Neural crest cell (in vitro differentiated cells): Measurements from ENCODE around the gene SGMS1. TPM values are rescaled to one million over a fixed set of nuclear protein-coding genes. Genes with fewer than 3 reads are reported as not detected.
A peak's percentile ranks its signal among the peaks of the same experiment; 100 is the strongest.
"Not testable (repeated sequence)": the region's sequence is repeated elsewhere in the genome, so short reads cannot be mapped to it uniquely, and the experiment has no call there.

Experiments
- DNase-seq: peaks from one replicate; pipeline ENCODE4 v3.0.0; 2021; ENCODE audit warnings: low read depth, mixed read lengths, low spot score
- H3K27ac Mint-ChIP-seq: one replicate; pipeline ENCODE4 v1.8.0; 2021; ENCODE audit warnings: mild to moderate bottlenecking, mixed read lengths; ENCODE audit not compliant: unreplicated experiment
- H3K27me3 Mint-ChIP-seq: 2 replicates; pipeline ENCODE4 v1.8.0; 2021; ENCODE audit warnings: low read depth, mild to moderate bottlenecking, mixed read lengths
- H3K36me3 Mint-ChIP-seq: 2 replicates; pipeline ENCODE4 v1.8.0; 2021; ENCODE audit warnings: low read depth, mild to moderate bottlenecking, mixed read lengths
- H3K4me1 Mint-ChIP-seq: 2 replicates; pipeline ENCODE4 v1.8.0; 2021; ENCODE audit warnings: mixed read lengths
- H3K4me3 Mint-ChIP-seq: one replicate; pipeline ENCODE4 v1.8.0; 2021; ENCODE audit warnings: mild to moderate bottlenecking, mixed read lengths
- H3K9me3 Mint-ChIP-seq: 2 replicates; pipeline ENCODE4 v1.8.0; 2021; ENCODE audit warnings: mixed read lengths
- long read RNA-seq: library from polyadenylated mRNA; unstranded; transcript quantifications from one replicate; pipeline ENCODE4 v2.0.0, GENCODE V29; 2020
- total RNA-seq: library from RNA; stranded (reverse); gene quantifications from 2 replicates; pipeline ENCODE4 v1.2.1, GENCODE V29; 2021
- TF ChIP-seq, protein P1 (sequence below): fragments of 200-600 bp; sonication (generic); conservative IDR thresholded peaks from 2 replicates; pipeline ENCODE4 v1.5.0; 2021; ENCODE audit warnings: antibody characterized with exemption, mild to moderate bottlenecking

SGMS1 gene
- 14.2 and 14.4 TPM in 2 replicates for total RNA-seq
- long read RNA-seq, transcript SGMS1-202 (11 exons, 3,744 nt): major isoform, 6 of 12 reads
- long read RNA-seq, partial matches to known transcripts: 3 of 12 reads
- long read RNA-seq, other reads (novel, unspliced or antisense): 2 of 12 reads

DNA sequence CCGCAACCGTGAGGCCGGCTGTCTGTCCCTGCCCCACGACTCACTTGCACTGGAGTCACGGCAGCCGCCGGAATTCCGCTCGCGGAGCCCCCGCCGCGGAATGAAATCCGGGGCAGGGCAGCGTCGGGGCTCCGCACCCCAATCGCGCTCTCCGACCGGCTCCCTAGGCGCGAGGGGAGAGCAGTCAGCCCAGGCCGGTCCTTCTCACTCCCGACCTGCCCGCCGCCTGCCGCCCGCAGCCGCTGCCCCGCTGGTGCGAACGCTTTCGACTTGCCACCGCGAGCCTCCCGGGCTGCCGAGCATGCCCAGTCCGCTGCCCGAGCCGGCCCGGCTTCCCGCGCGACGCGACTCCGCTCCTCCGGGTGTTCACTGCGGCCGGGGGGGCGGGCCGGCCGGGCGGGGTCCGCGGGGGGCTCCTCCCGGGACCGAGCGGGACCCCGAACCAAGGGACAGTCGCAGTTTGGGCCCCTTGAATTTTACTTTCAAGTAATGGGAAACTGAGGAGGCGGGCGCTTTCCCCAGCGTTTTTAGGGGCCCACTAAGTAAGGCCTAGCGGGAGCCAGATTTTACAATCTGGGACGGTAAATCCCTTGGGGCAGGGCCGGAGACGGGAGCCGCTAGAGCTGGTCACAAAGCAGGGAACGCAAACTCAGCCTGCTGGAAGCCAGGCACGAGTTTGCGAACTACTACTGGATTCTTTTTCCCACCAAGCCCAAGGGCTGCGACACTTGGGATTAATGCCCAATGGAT, at the start of gene SGMS1:
TSS of gene SGMS1 (minus strand) at position 294 of the 750 bp plus-strand sequence. CDS start 279,842 bp downstream, outside the sequence.
- Mint-ChIP-seq H3K36me3 (no peaks in the 10 kb centered on the region), H3K4me1 (peaks cover 31% of the 10 kb centered on the region), H3K27ac (peak within 1 kb of the TSS; percentile 99), H3K4me3 (peak within 1 kb of the TSS; percentile 97), H3K27me3 (peaks cover 2% of the 10 kb centered on the region), H3K9me3 (no peaks in the 10 kb centered on the region)
- TF ChIP-seq, protein P1, sequence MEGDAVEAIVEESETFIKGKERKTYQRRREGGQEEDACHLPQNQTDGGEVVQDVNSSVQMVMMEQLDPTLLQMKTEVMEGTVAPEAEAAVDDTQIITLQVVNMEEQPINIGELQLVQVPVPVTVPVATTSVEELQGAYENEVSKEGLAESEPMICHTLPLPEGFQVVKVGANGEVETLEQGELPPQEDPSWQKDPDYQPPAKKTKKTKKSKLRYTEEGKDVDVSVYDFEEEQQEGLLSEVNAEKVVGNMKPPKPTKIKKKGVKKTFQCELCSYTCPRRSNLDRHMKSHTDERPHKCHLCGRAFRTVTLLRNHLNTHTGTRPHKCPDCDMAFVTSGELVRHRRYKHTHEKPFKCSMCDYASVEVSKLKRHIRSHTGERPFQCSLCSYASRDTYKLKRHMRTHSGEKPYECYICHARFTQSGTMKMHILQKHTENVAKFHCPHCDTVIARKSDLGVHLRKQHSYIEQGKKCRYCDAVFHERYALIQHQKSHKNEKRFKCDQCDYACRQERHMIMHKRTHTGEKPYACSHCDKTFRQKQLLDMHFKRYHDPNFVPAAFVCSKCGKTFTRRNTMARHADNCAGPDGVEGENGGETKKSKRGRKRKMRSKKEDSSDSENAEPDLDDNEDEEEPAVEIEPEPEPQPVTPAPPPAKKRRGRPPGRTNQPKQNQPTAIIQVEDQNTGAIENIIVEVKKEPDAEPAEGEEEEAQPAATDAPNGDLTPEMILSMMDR: no peak
- peak; percentile 67 for DNase-seq

DNA sequence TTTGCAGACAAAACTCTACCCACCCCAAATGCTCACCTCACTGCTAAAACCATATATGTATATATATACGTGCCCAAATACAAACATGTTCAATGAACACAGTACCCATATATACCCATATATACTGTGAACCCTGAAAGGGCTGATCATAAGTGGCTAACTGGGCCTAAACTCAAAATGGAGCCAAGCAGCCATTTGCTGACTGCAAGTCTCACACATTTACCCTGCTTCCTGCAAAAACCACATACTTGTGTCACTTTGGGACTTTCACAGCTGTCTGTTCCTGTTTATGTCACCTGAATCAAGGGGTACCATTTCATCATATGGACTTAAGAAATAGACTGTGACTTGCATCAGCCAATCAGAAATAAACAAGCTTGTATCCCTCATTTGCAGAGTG, 48.4 kb upstream of the SGMS1 start:
- not testable (repeated sequence) for H3K36me3 Mint-ChIP-seq

DNA sequence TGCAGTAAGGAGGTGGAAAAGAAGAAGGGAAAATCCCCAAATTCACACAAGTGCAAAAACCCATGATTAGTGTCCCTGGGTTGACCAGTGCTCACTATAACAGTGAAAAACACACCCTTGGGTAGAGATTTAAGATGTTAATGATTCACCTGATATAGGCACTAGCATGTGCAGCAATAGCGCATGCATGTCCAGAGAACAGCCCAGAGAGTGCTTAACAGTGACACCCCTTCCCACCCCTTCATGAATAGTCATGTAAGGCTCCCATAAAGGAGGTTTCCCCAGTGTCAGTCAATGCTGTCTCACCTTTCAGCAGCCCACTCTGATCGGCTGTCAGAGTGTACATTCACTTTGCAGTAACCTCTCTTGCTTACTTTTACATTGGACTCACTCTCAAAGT, 47.9 kb upstream of the SGMS1 start:
- H3K4me3 Mint-ChIP-seq, H3K27ac Mint-ChIP-seq, H3K4me1 Mint-ChIP-seq: not testable (repeated sequence)

More for the DNA sequence above, 48.4 kb upstream of the SGMS1 start:
- H3K9me3 Mint-ChIP-seq, H3K4me1 Mint-ChIP-seq, H3K4me3 Mint-ChIP-seq, H3K27ac Mint-ChIP-seq, H3K27me3 Mint-ChIP-seq, DNase-seq: not testable (repeated sequence)

DNA sequence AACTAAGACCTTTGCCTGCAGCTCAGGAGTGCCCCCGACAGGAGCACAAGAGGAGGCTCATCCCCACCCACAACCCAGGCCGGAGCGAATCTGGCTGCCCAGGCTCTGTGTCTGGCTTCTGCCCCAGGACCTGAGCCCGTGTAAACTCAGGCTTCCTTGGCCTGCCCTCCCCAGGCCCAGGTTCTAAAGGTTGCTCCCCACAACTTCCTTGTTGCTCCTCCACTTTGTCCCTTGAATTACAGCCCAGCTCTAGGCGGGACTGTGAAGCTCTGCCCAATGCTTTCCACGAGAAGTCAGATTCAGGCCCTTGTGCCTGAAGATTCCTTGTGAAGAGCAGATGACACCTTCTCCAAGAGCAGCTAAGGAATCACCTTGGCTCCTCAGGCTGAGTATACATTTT, 46.2 kb upstream of the SGMS1 start:
- not testable (repeated sequence) for H3K27me3 Mint-ChIP-seq, H3K9me3 Mint-ChIP-seq, H3K4me3 Mint-ChIP-seq, H3K4me1 Mint-ChIP-seq, H3K36me3 Mint-ChIP-seq, DNase-seq
- peak overlapping the region; percentile 36 for H3K27ac Mint-ChIP-seq

More for the DNA sequence above, 47.9 kb upstream of the SGMS1 start:
- H3K9me3 Mint-ChIP-seq, H3K36me3 Mint-ChIP-seq, H3K27me3 Mint-ChIP-seq, DNase-seq: not testable (repeated sequence)

DNA sequence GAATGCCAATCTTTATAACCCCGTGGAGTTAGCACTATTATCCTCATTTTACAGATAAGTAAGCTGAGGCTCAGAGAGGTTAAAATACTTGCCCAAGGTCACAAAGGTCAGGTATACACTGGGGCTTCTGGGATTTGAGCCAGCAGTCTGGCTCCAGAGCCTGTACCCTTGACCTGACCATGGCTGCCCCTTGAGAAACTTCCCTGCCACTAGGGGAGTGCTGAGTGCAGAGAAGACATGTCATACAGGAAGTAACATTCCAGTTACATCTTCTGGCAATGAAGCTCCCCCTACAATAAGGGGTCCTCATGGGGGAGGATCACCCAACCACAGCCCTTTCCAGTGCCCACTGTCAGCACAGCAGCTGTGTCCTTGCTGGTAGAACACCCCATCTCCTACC, 43.6 kb upstream of the SGMS1 start:
- DNase-seq, H3K27ac Mint-ChIP-seq, H3K36me3 Mint-ChIP-seq, H3K27me3 Mint-ChIP-seq, H3K9me3 Mint-ChIP-seq, H3K4me3 Mint-ChIP-seq, H3K4me1 Mint-ChIP-seq: not testable (repeated sequence)

DNA sequence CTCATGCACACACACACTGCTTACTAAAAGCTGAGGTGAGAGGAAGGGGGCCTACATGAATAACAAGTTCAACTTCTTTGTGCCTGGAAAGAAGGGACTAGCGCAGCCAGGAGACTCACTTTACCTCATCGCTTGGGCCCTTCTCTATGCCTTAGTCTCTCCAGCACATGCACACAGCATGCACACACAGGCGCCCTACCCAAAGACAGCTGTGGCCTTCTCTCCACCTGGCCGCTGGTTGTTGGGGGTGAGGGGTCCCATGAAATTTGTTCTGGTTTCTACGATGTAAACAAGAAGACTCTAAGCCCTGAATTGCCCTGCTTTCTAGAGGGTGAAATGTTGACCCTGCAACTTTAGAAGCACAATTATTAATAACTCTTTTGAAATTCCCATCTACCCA, 38.7 kb upstream of the SGMS1 start:
- not testable (repeated sequence) for H3K27ac Mint-ChIP-seq

DNA sequence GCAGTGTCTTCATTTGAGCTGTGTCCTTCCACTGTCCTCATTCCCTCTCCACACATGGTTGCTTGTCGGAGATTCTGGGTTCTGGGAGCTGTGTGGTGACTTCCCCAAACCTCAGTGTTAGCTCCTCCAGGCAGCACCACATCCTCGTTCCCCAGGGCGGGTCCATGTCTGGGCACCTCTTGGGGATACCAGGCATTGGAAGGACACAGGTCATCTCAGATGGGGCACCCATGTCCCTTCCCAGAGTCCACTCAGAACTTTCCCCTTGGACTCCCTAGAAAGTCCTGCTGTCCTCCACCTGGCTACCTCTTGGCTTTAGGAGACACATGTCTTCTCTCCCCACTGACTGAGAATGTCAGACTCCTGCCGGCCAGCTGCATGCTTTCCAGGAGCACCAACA, 37.8 kb upstream of the SGMS1 start:
- H3K27ac Mint-ChIP-seq, H3K4me3 Mint-ChIP-seq, H3K9me3 Mint-ChIP-seq, H3K36me3 Mint-ChIP-seq, H3K4me1 Mint-ChIP-seq, H3K27me3 Mint-ChIP-seq, DNase-seq: not testable (repeated sequence)

More for the DNA sequence above, 38.7 kb upstream of the SGMS1 start:
- not testable (repeated sequence) for DNase-seq, H3K4me3 Mint-ChIP-seq, H3K9me3 Mint-ChIP-seq, H3K27me3 Mint-ChIP-seq, H3K4me1 Mint-ChIP-seq, H3K36me3 Mint-ChIP-seq

DNA sequence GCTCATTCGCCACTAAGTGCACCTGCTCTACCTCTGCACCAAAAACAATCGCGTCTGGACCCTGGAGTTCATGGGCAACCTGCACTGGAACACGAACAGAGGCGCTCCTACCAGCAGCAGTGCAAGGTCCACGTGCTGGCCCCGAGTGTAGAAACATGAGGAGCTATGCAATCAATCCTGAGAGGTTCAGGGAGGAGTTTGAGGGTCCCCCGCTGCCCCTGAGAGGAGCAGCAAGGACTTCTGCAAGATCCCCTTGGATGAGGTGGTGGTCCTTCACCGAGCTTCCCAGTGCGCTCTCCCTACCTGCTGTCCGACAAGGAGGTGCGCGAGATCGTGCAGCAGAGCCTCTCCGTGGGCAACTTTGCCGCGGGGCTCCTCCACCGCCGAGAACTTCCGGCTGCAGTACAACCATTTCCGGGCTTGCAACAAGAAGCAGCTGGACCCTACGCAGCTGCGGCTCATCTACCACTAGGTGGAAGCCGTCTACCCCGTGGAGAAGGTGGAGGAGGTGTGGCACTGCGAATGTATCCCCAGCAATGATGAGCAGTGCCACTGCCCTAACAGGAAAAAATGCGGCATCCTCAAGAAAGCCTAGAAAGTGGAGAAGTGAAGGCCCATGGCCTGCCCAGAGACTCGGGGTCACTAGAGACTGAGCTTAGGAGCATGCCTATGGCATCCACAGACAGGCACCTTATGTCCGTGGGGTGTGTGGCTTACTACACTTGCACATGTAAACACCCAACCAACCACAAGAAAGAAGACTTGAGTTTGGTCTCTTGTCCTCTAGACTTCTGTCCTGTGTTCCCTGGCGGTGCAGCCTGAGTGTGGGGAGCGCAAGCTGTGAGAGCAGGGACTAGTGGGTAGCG, 36.3 kb upstream of the SGMS1 start:
- not testable (repeated sequence) for H3K27me3 Mint-ChIP-seq, H3K36me3 Mint-ChIP-seq, H3K4me1 Mint-ChIP-seq, H3K4me3 Mint-ChIP-seq, H3K27ac Mint-ChIP-seq, H3K9me3 Mint-ChIP-seq, DNase-seq

DNA sequence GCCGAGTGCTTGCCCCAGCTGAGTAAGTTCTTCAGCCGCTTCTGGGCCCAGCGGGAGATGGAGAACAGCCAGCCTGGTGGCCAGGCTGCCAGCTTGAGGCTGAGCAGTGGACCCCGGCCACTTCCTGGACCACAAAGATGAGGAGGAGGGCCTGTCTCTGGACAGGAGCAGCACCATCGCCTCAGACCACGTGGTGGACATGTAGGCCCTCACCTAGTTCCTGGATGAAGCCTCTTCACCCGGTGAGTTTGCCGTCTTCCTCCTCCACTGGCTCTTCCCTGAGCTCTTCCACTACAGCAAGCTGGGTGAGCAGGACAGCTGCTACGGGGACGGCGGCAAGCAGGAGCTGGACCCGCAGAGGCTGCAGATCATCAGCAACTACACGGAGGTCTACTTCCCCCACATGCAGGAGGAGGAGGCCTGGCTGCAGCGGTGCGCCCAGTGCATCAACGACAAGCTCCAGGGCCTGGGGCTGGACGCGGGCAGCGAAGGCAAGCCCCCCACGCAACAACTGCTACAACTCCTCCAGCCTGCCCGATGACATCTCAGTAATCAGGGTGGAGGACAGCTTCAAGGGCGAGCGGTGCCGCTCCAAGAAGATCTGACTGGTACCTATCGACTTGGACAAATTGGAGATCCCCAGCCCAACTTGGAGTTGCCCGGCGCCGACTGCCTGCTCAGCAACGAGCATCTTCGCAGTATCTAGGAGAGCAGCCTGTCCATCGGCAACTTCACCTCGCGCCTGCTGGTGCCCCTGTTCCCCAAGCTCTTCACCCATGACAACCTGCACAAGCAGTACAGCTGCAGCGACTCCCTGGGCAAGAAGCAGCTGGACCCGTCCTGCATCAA, 35.5 kb upstream of the SGMS1 start:
- not testable (repeated sequence) for H3K36me3 Mint-ChIP-seq, H3K4me3 Mint-ChIP-seq, H3K27me3 Mint-ChIP-seq, DNase-seq, H3K4me1 Mint-ChIP-seq, H3K9me3 Mint-ChIP-seq, H3K27ac Mint-ChIP-seq
